MCF 10A (cell line): ENCODE results near the gene HTT-AS. TPM values are rescaled to one million over a fixed set of nuclear protein-coding genes. Genes with fewer than 3 reads are reported as not detected.

ENCODE experiments used
- BruUV-seq: library from RNA; stranded (reverse); fragments of 400-500 nt; replicated peaks from 2 replicates; lab custom pipeline; 2021; lab: Mats Ljungman, UMichigan
- CTCF ChIA-PET: fragments of 300-600 bp; sonication (Branson Sonifier 250); formaldehyde crosslinking; extraction: SDS; loops from one replicate; lab custom pipeline; 2021; ENCODE audit warnings: antibody characterized with exemption, inconsistent platforms; lab: Yijun Ruan, JAX
- POLR2A ChIA-PET: fragments of 300-600, 350-650 bp; sonication (Branson Sonifier 250); formaldehyde crosslinking; extraction: SDS; loops from one replicate; lab custom pipeline; 2020; ENCODE audit warnings: antibody characterized with exemption, inconsistent platforms; lab: Yijun Ruan, JAX
- DNase-seq: peaks from one replicate; pipeline ENCODE4 v3.0.0-alpha.2; 2018; ENCODE audit not compliant: unreplicated experiment
- H3K27ac Mint-ChIP-seq: one replicate; pipeline ENCODE4 v1.8.0; 2022; ENCODE audit warnings: mild to moderate bottlenecking, low read depth, mixed read lengths; ENCODE audit not compliant: unreplicated experiment
- H3K27me3 Mint-ChIP-seq: one replicate; pipeline ENCODE4 v1.8.0; 2022; ENCODE audit warnings: mixed read lengths; ENCODE audit not compliant: insufficient read depth, unreplicated experiment
- H3K36me3 Mint-ChIP-seq: one replicate; pipeline ENCODE4 v1.8.0; 2022; ENCODE audit warnings: mild to moderate bottlenecking, moderate library complexity, mixed read lengths; ENCODE audit not compliant: insufficient read depth, unreplicated experiment
- H3K4me1 Mint-ChIP-seq: one replicate; pipeline ENCODE4 v1.8.0; 2022; ENCODE audit warnings: mixed read lengths; ENCODE audit not compliant: insufficient read depth, unreplicated experiment
- H3K4me3 Mint-ChIP-seq: one replicate; pipeline ENCODE4 v1.8.0; 2022; ENCODE audit warnings: mild to moderate bottlenecking, moderate library complexity, mixed read lengths; ENCODE audit not compliant: unreplicated experiment
- H3K9me3 Mint-ChIP-seq: one replicate; pipeline ENCODE4 v1.8.0; 2022; ENCODE audit warnings: mixed read lengths; ENCODE audit not compliant: unreplicated experiment
- CTCF ChIP-seq: fragments of 200-600 bp; IDR thresholded peaks from one replicate; pipeline ENCODE4 v1.8.0; 2022; ENCODE audit warnings: antibody characterized with exemption, mild to moderate bottlenecking; ENCODE audit not compliant: unreplicated experiment
- intact Hi-C: fragments of 100-400 bp; cut with micrococcal nuclease; formaldehyde crosslinking; loops from 2 replicates; pipeline ENCODE4 v1.14.1; 2022
- total RNA-seq: library from RNA; stranded (reverse); gene quantifications from 2 replicates; pipeline ENCODE4 v1.2.3, GENCODE V29; 2022

The HTT-AS gene
- total RNA-seq, 1 experiment from 2014 or later: not detected

GRCh38 chr4:3030566-3031356 lies 43.6 kb downstream of the HTT-AS start:
- Mint-ChIP-seq H3K27me3 (no peaks in the 10 kb centered on the region), H3K4me1 (peaks cover 13% of the 10 kb centered on the region), H3K9me3 (no peaks in the 10 kb centered on the region), H3K27ac (no peak overlapping the region), H3K4me3 (no peak overlapping the region), H3K36me3 (no peaks in the 10 kb centered on the region)
- TF ChIP-seq CTCF: no peak
- no peak for DNase-seq
- intact Hi-C loops: no loop called here
- no TSS peak for BruUV-seq
- POLR2A ChIA-PET: interaction anchor here (0.6 to 1.4 kb wide), 2 partner anchors 14 to 615 kb away, joined by 3 read pairs; no protein-coding TSS in a partner anchor
- CTCF ChIA-PET: interaction anchor here (0.9 to 4.7 kb wide), 3 partner anchors 12 to 63 kb away, joined by 3 to 46 read pairs (median 4); no protein-coding TSS in a partner anchor

- H3K4me3 Mint-ChIP-seq: no peak overlapping the region
- no peak for TF ChIP-seq CTCF
- H3K27me3 Mint-ChIP-seq: no peaks in the 10 kb centered on the region
- H3K36me3 Mint-ChIP-seq: no peaks in the 10 kb centered on the region
- ChIA-PET POLR2A (no interaction called here), CTCF (no interaction called here)
- no TSS peak for BruUV-seq
- H3K27ac Mint-ChIP-seq: no peak overlapping the region
- H3K4me1 Mint-ChIP-seq: peaks cover 13% of the 10 kb centered on the region
- no peak for DNase-seq
- H3K9me3 Mint-ChIP-seq: no peaks in the 10 kb centered on the region
- intact Hi-C loops: no loop called here
These were observed 44.9 kb downstream of the HTT-AS start for GRCh38 chr4:3029464-3029863.

GRCh38 chr4:3026540-3026939 lies 47.8 kb downstream of the HTT-AS start:
- Mint-ChIP-seq H3K9me3 (peaks cover 8% of the 10 kb centered on the region), H3K27me3 (no peaks in the 10 kb centered on the region), H3K36me3 (no peaks in the 10 kb centered on the region), H3K4me3 (no peak overlapping the region), H3K4me1 (peaks cover 11% of the 10 kb centered on the region), H3K27ac (no peak overlapping the region)
- ChIA-PET POLR2A (interaction anchor here (0.6 kb wide), 1 partner anchor 171 kb away, joined by 3 read pairs; no protein-coding TSS in a partner anchor), CTCF (no interaction called here)
- no TSS peak for BruUV-seq
- no peak for TF ChIP-seq CTCF
- no peak for DNase-seq
- intact Hi-C loops: no loop called here

- Mint-ChIP-seq H3K9me3 (peaks cover 8% of the 10 kb centered on the region), H3K36me3 (no peaks in the 10 kb centered on the region), H3K27ac (no peak overlapping the region), H3K27me3 (no peaks in the 10 kb centered on the region), H3K4me1 (peaks cover 4% of the 10 kb centered on the region), H3K4me3 (no peak overlapping the region)
- no TSS peak for BruUV-seq
- intact Hi-C loops: no loop called here
- ChIA-PET CTCF (interaction anchor here (0.7 kb wide), 1 partner anchor 21 kb away, joined by 3 read pairs; no protein-coding TSS in a partner anchor), POLR2A (no interaction called here)
- TF ChIP-seq CTCF: no peak
- no peak for DNase-seq
These were observed 48.5 kb downstream of the HTT-AS start for GRCh38 chr4:3025881-3026280.
